Osteoblast (primary cell): ENCODE measurements around the gene H6PD. TPM values are rescaled to one million over a fixed set of nuclear protein-coding genes. Genes with fewer than 3 reads are reported as not detected.

Experiments
- DNase-seq: peaks from one replicate; pipeline ENCODE4 v3.0.0; 2011; ENCODE audit warnings: low spot score, mixed read lengths; ENCODE audit not compliant: insufficient read length; ENCODE audit errors: missing footprints
- H2AFZ ChIP-seq: 2 replicates; pipeline ENCODE4 v1.6.0; 2011; ENCODE audit warnings: mild to moderate bottlenecking, low read length
- H3K27ac ChIP-seq: 2 replicates; pipeline ENCODE4 v1.5.1; 2011; ENCODE audit warnings: mild to moderate bottlenecking, low read depth, low read length, moderate library complexity
- H3K27me3 ChIP-seq: 2 replicates; pipeline ENCODE4 v1.6.0; 2012; ENCODE audit warnings: mild to moderate bottlenecking, control low read depth, inconsistent platforms, low read length, moderate library complexity; ENCODE audit not compliant: insufficient read depth
- H3K36me3 ChIP-seq: 2 replicates; pipeline ENCODE4 v1.5.1; 2011; ENCODE audit warnings: mild to moderate bottlenecking, low read length, control low read depth, moderate library complexity; ENCODE audit not compliant: insufficient read depth
- H3K4me1 ChIP-seq: 2 replicates; pipeline ENCODE4 v1.5.1; 2011; ENCODE audit warnings: mild to moderate bottlenecking, low read length, control low read depth, moderate library complexity; ENCODE audit not compliant: insufficient read depth
- H3K4me2 ChIP-seq: 2 replicates; pipeline ENCODE4 v1.6.0; 2011; ENCODE audit warnings: mild to moderate bottlenecking, low read length; ENCODE audit not compliant: insufficient read depth
- H3K4me3 ChIP-seq: fragments of 200-600 bp; sonication (generic); 3 replicates; pipeline ENCODE4 v1.5.1; 2012; ENCODE audit warnings: mild to moderate bottlenecking, low read length, inconsistent platforms; ENCODE audit not compliant: insufficient read depth
- H3K79me2 ChIP-seq: 2 replicates; pipeline ENCODE4 v1.6.0; 2012; ENCODE audit warnings: mild to moderate bottlenecking, low read length, control low read depth, inconsistent platforms; ENCODE audit not compliant: insufficient read depth
- H3K9me3 ChIP-seq: 2 replicates; pipeline ENCODE4 v1.5.1; 2011; ENCODE audit warnings: low read depth, low read length, control low read depth
- H4K20me1 ChIP-seq: 2 replicates; pipeline ENCODE4 v1.6.0; 2012; ENCODE audit warnings: mild to moderate bottlenecking, low read length, control low read depth; ENCODE audit not compliant: insufficient read depth
- total RNA-seq: library from RNA; depleted of rRNA; stranded (reverse); fragments of >200 nt; gene quantifications from 2 replicates; pipeline ENCODE4 v1.2.3, GENCODE V29; 2012
- TF ChIP-seq, protein P1 (sequence below): IDR thresholded peaks from 2 replicates; pipeline ENCODE4 v1.5.1; 2011; ENCODE audit warnings: mild to moderate bottlenecking, low read depth, low read length, moderate library complexity; ENCODE audit errors: extremely low read depth

Gene H6PD
- total RNA-seq, 1 donor, result 51.4 TPM

GRCh38 chr1:9309991-9310390 is 75.4 kb downstream of the H6PD start:
- Histone ChIP-seq H3K27ac (no peak overlapping the region), H2AFZ (no peak overlapping the region), H3K27me3 (no peaks in the 10 kb centered on the region), H3K9me3 (no peaks in the 10 kb centered on the region), H3K4me1 (peaks cover under 1% of the 10 kb centered on the region), H3K36me3 (peaks cover 1% of the 10 kb centered on the region), H3K79me2 (peaks cover 94% of the 10 kb centered on the region), H3K4me2 (no peak overlapping the region), H3K4me3 (no peak overlapping the region), H4K20me1 (peaks cover 78% of the 10 kb centered on the region)
- DNase-seq, result peak; percentile 73
- TF ChIP-seq, protein P1, sequence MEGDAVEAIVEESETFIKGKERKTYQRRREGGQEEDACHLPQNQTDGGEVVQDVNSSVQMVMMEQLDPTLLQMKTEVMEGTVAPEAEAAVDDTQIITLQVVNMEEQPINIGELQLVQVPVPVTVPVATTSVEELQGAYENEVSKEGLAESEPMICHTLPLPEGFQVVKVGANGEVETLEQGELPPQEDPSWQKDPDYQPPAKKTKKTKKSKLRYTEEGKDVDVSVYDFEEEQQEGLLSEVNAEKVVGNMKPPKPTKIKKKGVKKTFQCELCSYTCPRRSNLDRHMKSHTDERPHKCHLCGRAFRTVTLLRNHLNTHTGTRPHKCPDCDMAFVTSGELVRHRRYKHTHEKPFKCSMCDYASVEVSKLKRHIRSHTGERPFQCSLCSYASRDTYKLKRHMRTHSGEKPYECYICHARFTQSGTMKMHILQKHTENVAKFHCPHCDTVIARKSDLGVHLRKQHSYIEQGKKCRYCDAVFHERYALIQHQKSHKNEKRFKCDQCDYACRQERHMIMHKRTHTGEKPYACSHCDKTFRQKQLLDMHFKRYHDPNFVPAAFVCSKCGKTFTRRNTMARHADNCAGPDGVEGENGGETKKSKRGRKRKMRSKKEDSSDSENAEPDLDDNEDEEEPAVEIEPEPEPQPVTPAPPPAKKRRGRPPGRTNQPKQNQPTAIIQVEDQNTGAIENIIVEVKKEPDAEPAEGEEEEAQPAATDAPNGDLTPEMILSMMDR, result no peak

- no peak overlapping the region for H3K4me2 ChIP-seq
- H3K27ac ChIP-seq, result no peak overlapping the region
- H3K4me1 ChIP-seq, result peaks cover 11% of the 10 kb centered on the region
- peak; percentile 25 for DNase-seq
- H3K27me3 ChIP-seq, result no peaks in the 10 kb centered on the region
- H2AFZ ChIP-seq, result no peak overlapping the region
- TF ChIP-seq, protein P1, result no peak
- no peaks in the 10 kb centered on the region for H3K9me3 ChIP-seq
- no peak overlapping the region for H3K4me3 ChIP-seq
- H4K20me1 ChIP-seq, result peaks cover 78% of the 10 kb centered on the region
- H3K36me3 ChIP-seq, result peaks cover 5% of the 10 kb centered on the region
- peaks cover 94% of the 10 kb centered on the region for H3K79me2 ChIP-seq
Measured at GRCh38 chr1:9311029-9311428, 76.5 kb downstream of the H6PD start.

- TF ChIP-seq, protein P1, result no peak
- Histone ChIP-seq H3K9me3 (no peaks in the 10 kb centered on the region), H3K79me2 (peaks cover 94% of the 10 kb centered on the region), H3K36me3 (peaks cover 5% of the 10 kb centered on the region), H4K20me1 (peaks cover 78% of the 10 kb centered on the region), H2AFZ (no peak overlapping the region), H3K27me3 (no peaks in the 10 kb centered on the region), H3K27ac (no peak overlapping the region), H3K4me3 (no peak overlapping the region), H3K4me2 (no peak overlapping the region), H3K4me1 (peaks cover 14% of the 10 kb centered on the region)
- DNase-seq, result peak; percentile 42
Measured at GRCh38 chr1:9311479-9311878, 76.9 kb downstream of the H6PD start.

DNA sequence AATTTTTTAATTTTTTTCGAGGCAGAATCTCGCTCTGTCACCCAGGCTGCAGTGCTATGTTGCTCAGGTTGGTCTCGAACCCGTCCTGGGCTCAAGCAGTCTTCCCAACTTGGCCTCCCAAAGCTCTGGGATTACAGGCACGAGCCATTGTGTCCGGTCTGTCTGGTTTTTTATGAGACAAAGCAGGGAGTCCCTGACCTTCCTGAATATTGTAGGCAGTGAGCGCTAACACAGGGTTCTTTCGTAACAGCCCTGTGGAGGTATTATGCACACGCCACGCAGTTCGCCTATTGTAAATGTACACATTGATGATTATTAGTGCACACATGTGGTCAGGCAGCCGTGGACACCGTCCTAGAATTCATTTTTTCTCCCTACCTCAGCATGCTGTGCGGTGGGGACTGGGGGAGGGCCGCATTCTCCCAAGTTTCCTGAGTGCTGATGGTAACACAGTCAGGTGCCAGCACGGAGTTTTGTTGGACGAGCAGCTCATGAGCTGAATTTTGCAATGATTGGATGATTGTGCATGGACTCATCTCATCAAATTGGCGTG is 77.7 kb downstream of the H6PD start:
- Histone ChIP-seq H3K9me3 (no peaks in the 10 kb centered on the region), H3K36me3 (peaks cover 5% of the 10 kb centered on the region), H2AFZ (no peak overlapping the region), H3K4me2 (no peak overlapping the region), H3K27ac (no peak overlapping the region), H3K27me3 (no peaks in the 10 kb centered on the region), H4K20me1 (peaks cover 80% of the 10 kb centered on the region), H3K4me3 (no peak overlapping the region), H3K4me1 (peaks cover 17% of the 10 kb centered on the region), H3K79me2 (peaks cover 96% of the 10 kb centered on the region)
- no peak for DNase-seq
- TF ChIP-seq, protein P1, result no peak
